NCI-H2196 (cell line): ENCODE data around the gene FIG4.
"Not testable (repeated sequence)": the region's sequence is repeated elsewhere in the genome, so short reads cannot be mapped to it uniquely, and the experiment has no call there.

Source experiments
- DNase-seq: peaks from one replicate; lab custom pipeline; 2025; ENCODE audit not compliant: unreplicated experiment; lab: John Stamatoyannopoulos, UW

Gene FIG4

GRCh38 chr6:109841869-109842268, 150.8 kb downstream of the FIG4 start:
- no peak for DNase-seq

DNA sequence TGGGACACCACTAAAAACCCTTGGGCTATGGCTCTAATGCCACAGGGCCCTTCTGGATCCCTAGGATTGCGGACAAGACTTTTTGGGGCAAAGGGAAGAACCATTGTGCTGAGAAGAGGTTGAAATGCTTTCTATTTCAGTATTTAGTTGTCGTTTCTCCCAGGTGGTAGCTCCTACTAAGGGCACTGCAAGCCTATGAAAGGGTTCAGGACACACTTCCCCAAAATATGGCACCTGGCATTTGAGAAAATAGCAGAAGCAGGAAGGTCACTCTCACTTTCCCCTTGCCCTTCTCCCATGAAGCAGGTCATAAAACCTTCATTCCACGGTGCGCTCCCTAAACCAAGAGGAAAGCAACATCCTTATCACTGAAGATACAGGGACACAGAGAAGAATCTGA, 161.6 kb downstream of the FIG4 start:
- no peak for DNase-seq

GRCh38 chr6:109853426-109853825, 162.3 kb downstream of the FIG4 start:
- DNase-seq: no peak

DNA sequence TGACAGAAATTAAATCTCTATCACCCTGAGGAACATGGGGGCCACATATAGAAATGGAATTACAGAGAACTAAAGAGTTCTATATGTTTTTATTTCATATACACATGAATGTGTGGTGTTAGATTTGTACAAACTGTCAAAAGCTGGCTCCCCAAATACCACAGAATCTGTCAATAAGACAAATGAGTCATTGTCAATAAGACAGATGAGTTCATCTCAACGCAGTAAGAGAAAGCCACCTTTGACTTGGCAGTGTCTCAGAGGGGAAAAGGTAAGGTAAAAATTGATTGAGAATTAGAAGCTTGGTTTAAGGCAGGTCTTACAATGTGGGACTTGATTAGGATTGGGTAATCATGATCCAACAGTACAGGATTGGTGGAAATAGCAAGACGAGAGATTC, 162.9 kb downstream of the FIG4 start:
- no peak for DNase-seq

DNA sequence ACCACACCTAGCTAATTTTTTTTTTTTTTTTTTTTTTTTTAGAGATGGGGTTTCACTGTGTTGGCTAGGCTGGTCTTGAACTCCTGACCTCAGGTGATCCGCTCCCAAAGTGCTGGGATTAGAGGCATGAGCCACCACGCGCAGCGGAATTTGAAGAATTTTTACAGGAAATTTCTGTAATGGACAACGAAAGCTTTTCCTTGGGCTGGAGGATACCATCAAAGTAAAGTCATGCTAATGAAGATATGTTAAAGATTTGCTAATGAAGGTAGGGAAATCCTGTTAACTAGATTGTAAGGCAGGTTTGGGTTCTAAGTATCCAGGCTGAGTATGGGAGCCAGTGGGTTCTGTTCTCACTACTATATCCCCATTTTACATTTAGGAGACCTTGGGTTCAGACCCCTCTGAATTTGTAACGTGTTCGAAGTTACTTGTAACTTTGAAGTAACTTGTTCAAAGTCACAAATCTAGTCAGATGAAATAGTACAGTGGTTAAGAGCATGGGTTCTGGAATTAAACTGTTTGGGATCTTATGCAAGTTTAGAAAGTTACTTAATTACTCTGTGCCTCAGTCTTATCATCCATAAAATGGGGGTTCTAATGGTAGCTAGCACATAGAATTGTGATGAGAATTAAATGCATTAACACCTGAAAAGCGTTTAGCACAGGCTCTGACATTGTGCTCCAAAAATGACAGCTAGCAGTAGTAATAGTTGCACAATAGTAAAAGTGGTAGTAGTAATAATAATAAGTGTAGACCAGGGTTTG, 163.6 kb downstream of the FIG4 start:
- DNase-seq: no peak

GRCh38 chr6:109855476-109856040, 164.5 kb downstream of the FIG4 start:
- DNase-seq: not testable (repeated sequence)

DNA sequence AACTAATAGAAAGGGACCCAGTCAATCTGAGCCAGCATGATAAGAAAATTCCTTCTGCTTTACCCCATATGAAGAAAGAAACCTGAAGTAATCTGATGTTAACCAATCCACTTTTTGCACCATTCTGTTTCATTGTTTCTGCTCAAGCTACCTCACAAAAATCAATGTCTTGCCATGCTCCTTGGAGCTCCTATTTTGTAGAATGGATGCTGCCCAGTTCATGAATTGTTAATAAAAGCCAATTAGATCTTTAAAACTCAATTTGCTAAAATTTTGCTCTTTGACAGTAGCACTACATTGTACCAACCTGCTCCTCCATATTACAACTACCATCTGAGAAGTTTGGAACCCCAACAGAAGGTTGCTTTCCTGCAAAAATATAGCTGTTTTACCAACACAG, 170.8 kb downstream of the FIG4 start:
- no peak for DNase-seq

DNA sequence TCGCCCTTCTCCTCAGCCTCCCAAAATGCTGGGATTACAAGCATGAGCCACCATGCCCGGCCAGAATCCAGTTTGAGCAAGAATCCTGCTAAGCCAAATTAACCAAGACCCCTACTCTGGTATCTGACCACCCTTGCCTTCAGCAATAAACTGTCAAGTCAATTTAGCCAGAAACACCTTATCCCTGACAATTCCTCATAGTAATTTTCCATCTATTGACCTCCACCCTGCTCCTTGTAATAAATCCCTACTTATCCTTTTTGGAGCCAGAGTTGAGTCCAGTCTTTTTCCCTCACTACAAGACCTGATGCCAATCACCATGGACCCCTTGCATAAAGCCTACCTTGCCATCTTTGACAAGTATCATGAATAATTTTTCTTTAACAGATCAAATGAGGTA, 173.0 kb downstream of the FIG4 start:
- no peak for DNase-seq

DNA sequence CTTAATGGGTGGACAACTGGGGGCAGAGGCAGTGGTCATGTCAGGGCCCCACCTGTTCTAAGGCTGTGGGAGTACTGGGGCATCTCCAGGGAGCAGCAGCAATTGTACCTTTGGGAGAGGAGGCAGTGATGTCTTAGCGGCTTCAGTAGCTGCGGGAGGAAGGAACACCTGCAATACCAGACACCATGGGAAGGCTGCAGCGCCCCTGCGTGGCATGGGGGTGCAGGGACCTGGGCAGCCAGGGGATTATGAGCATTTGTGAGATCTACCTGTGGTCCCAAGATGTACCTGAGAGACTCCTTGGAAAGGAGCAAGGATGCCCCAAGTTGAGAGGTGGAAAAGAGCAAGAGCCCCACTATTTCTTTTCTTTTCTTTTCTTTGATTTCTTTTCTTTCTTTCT, 174.9 kb downstream of the FIG4 start:
- DNase-seq: no peak

DNA sequence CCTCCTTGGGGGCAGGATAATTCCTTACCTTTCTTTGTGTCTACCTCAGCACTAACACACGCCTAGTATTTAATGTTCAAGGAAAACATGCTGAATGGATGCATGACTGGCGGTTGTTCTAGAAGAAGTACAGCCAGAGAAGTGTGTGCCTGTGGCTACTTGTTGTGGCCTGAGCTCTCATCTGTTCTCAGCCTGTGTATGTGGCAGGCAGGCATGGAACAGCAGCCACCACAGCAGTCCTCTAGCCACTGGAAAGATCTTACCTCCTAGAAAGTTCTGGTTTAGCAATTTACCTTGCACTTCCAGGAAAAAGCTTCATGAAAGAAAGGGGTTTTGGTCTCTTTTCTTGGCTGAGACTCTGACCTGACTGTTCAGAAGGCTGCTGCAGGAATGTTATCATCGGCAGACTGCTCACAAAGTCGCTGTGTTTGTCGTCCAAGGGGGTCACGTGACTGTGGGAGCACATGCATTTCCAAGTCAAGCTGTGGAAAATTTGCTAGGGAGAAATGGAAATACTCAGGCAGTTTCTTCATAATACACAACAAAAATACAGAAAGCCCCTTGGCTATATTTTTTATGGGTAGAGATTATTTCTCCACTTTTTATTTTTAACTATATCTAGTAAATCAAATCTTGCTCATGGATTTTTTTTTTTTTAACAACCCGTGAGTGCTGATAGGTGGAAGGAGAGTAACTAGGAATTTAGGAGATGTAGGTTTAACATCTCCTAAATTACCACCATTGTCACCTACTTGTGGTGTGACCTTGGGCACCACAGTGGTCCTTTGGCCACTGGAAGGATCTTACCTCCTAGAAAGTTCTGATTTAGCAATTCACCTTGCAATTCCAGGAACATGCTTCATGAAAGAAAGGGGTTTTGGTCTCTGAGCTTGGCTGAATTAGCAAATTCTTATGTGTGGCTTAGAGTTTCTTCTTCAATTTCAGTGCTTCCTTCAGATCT, 176.2 kb downstream of the FIG4 start:
- no peak for DNase-seq

GRCh38 chr6:109867970-109868358, 176.9 kb downstream of the FIG4 start:
- peak; percentile 13 for DNase-seq

- DNase-seq: not testable (repeated sequence)
These were observed 178.4 kb downstream of the FIG4 start for GRCh38 chr6:109869398-109870088.

DNA sequence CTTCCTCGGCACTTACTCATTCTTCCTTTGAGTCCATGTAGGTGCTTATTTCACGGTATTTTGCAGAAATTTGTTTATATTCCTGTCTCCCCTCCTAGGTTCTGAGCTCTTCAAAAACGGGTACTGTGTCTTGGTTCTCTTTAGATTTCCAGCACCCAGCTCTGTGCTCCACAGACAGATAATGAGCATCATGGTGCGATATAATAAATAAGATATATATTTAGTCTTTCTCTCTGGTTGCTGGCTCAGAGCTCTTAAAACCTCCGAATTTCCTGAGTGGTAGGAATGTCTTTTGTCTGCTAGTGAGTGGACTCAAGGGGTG, 179.0 kb downstream of the FIG4 start:
- no peak for DNase-seq

DNA sequence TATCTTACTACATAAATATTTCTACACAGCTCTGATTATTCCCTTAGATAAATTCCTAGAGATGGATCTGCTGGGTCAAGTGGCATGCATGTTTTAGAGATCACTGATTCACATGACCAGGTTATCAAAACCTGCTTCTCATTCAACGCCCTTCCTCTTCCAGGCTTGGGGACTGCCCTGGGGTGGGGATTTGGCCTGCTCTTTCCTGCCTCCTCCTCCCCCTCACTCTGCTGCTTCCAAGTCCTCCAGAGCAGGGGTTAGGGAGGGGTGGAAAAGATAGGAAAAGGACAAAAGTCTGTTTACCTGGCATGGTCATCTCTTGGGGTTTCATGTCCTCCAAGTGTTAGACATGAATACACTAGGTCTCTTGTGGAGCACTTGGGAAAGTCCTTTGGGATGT, 181.5 kb downstream of the FIG4 start:
- DNase-seq: no peak

GRCh38 chr6:109872968-109873545, 182.0 kb downstream of the FIG4 start:
- DNase-seq: no peak

- no peak for DNase-seq
These were observed 183.0 kb downstream of the FIG4 start for GRCh38 chr6:109874086-109874485.

GRCh38 chr6:109874621-109875020, 183.5 kb downstream of the FIG4 start:
- no peak for DNase-seq
